WERI-Rb-1 (cell line): ENCODE results near the gene MAML3.

Experiments
- DNase-seq: peaks from one replicate; pipeline ENCODE4 v3.0.0-alpha.2; 2020
- H3K27ac ChIP-seq: fragments of 250-450 bp; sonication (Bioruptor Pico); 2 replicates; pipeline ENCODE4 v1.5.1; 2020; ENCODE audit warnings: mild to moderate bottlenecking, moderate library complexity
- H3K27me3 ChIP-seq: fragments of 250-450 bp; sonication (Bioruptor Pico); 2 replicates; pipeline ENCODE4 v1.5.1; 2021; ENCODE audit warnings: mild to moderate bottlenecking, low read depth, moderate library complexity; ENCODE audit not compliant: insufficient read depth, severe bottlenecking
- H3K36me3 ChIP-seq: fragments of 250-450 bp; sonication (Bioruptor Pico); 2 replicates; pipeline ENCODE4 v1.5.1; 2020; ENCODE audit warnings: mild to moderate bottlenecking, moderate library complexity
- H3K4me3 ChIP-seq: 2 replicates; pipeline ENCODE4 v1.5.1; 2011; ENCODE audit warnings: low read depth, mild to moderate bottlenecking, control low read depth, low read length
- H3K9me3 ChIP-seq: fragments of 250-450 bp; sonication (Bioruptor Pico); 2 replicates; pipeline ENCODE4 v1.5.1; 2021; ENCODE audit warnings: mild to moderate bottlenecking, moderate library complexity; ENCODE audit not compliant: severe bottlenecking
- CTCF ChIP-seq: IDR thresholded peaks from 2 replicates; pipeline ENCODE4 v1.5.1; 2011; ENCODE audit warnings: low read depth, mild to moderate bottlenecking, control low read depth, inconsistent platforms, low read length

Gene MAML3

GRCh38 chr4:140095694-140096482 lies 58.1 kb downstream of the MAML3 start:
- Histone ChIP-seq H3K36me3 (no peaks in the 10 kb centered on the region), H3K27ac (no peak overlapping the region), H3K9me3 (no peaks in the 10 kb centered on the region), H3K4me3 (no peak overlapping the region), H3K27me3 (no peaks in the 10 kb centered on the region)
- DNase-seq, result no peak
- TF ChIP-seq CTCF, result no peak

GRCh38 chr4:140094438-140095420 lies 59.3 kb downstream of the MAML3 start:
- Histone ChIP-seq H3K36me3 (no peaks in the 10 kb centered on the region), H3K27me3 (no peaks in the 10 kb centered on the region), H3K4me3 (no peak overlapping the region), H3K27ac (no peak overlapping the region), H3K9me3 (no peaks in the 10 kb centered on the region)
- TF ChIP-seq CTCF, result no peak
- DNase-seq, result no peak

GRCh38 chr4:140092094-140092851 lies 61.7 kb downstream of the MAML3 start:
- H3K9me3 ChIP-seq, result no peaks in the 10 kb centered on the region
- H3K27me3 ChIP-seq, result no peaks in the 10 kb centered on the region
- DNase-seq, result peak; percentile 91
- H3K36me3 ChIP-seq, result no peaks in the 10 kb centered on the region
- peak overlapping the region; percentile 47 for H3K4me3 ChIP-seq
- no peak for TF ChIP-seq CTCF
- peak overlapping the region; percentile 60 for H3K27ac ChIP-seq

- no peaks in the 10 kb centered on the region for H3K27me3 ChIP-seq
- TF ChIP-seq CTCF, result no peak
- H3K9me3 ChIP-seq, result no peaks in the 10 kb centered on the region
- H3K27ac ChIP-seq, result peak overlapping the region; percentile 60
- H3K4me3 ChIP-seq, result peak overlapping the region; percentile 47; the same call in 1 of the 2 replicates
- no peak for DNase-seq
- H3K36me3 ChIP-seq, result no peaks in the 10 kb centered on the region
Observed at GRCh38 chr4:140091305-140091704, 62.7 kb downstream of the MAML3 start.

- H3K27ac ChIP-seq, result no peak overlapping the region; the same call in 1 of the 2 replicates
- no peaks in the 10 kb centered on the region for H3K36me3 ChIP-seq
- no peaks in the 10 kb centered on the region for H3K27me3 ChIP-seq
- DNase-seq, result no peak
- no peak for TF ChIP-seq CTCF
- no peak overlapping the region for H3K4me3 ChIP-seq
- no peaks in the 10 kb centered on the region for H3K9me3 ChIP-seq
Observed at GRCh38 chr4:140090215-140090731, 63.7 kb downstream of the MAML3 start.
